K562 treated with DMSO at 1 percent for 24 hours (cell line): ENCODE measurements around the gene CERCAM. TPM values are rescaled to one million over a fixed set of nuclear protein-coding genes. Genes with fewer than 3 reads are reported as not detected.

Source experiments
- total RNA-seq: library from RNA; unstranded; fragments of 300-600 nt; gene quantifications from 2 replicates; pipeline ENCODE4 v1.2.3, GENCODE V29; 2022; ENCODE audit warnings: low read depth; ENCODE audit not compliant: insufficient read depth

CERCAM gene
- 40.1 and 41.8 TPM in 2 replicates for total RNA-seq

GRCh38 chr9:128420651-128421481, at the start of gene CERCAM:
Gene CERCAM, plus strand, starts transcription at chr9:128420857. Its CDS starts 21 bp downstream, at chr9:128420878.

GRCh38 chr9:128455849-128456612, 35.4 kb downstream of the CERCAM start, which contains the start of gene ODF2:
Gene ODF2, plus strand, starts transcription at chr9:128456006. Its CDS starts 86 bp downstream, at chr9:128456092.

Other genes starting within 250 kb of the CERCAM start
- gene CIZ1, start 229.3 kb upstream of the CERCAM start, total RNA-seq: 438 and 464 TPM in 2 replicates
- 54.4 and 58.5 TPM in 2 replicates for gene DNM1, start 217.5 kb upstream of the CERCAM start, total RNA-seq
- gene GOLGA2, start 144.8 kb upstream of the CERCAM start, total RNA-seq: 115 and 119 TPM in 2 replicates
- 193 and 194 TPM in 2 replicates for gene SWI5, start 144.6 kb upstream of the CERCAM start, total RNA-seq
- gene TRUB2, start 98.4 kb upstream of the CERCAM start, total RNA-seq: 43.8 and 46.6 TPM in 2 replicates
- gene COQ4, start 98.0 kb upstream of the CERCAM start, total RNA-seq: 146 and 156 TPM in 2 replicates
- 28.7 and 30.2 TPM in 2 replicates for gene SLC27A4, start 80.3 kb upstream of the CERCAM start, total RNA-seq
- gene URM1, start 49.5 kb upstream of the CERCAM start, total RNA-seq: 47.0 and 47.9 TPM in 2 replicates
- gene ODF2, start 35.1 kb downstream of the CERCAM start, total RNA-seq: 52.6 and 57.2 TPM in 2 replicates
- 35.7 and 41.9 TPM in 2 replicates for gene GLE1, start 83.9 kb downstream of the CERCAM start, total RNA-seq
- 71.4 and 72.3 TPM in 2 replicates for gene SPTAN1, start 131.7 kb downstream of the CERCAM start, total RNA-seq
- 218 and 251 TPM in 2 replicates for gene DYNC2I2, start 236.0 kb downstream of the CERCAM start, total RNA-seq